K562 (cell line): ENCODE measurements around the gene ZNF74. TPM values are rescaled to one million over a fixed set of nuclear protein-coding genes. Genes with fewer than 3 reads are reported as not detected.
A peak's percentile ranks its signal among the peaks of the same experiment; 100 is the strongest.

ENCODE experiments used
- ATAC-seq: fragments of 200-7000 bp; cut with Tn5 transposase; 3 replicates; pipeline ENCODE4 v1.9.1; 2020; ENCODE audit warnings: moderate library complexity
- BruUV-seq: library from RNA; stranded (reverse); fragments of 400-500 nt; replicated peaks from 2 replicates; lab custom pipeline; 2021; lab: Mats Ljungman, UMichigan
- CTCF ChIA-PET: fragments of 300-600 bp; formaldehyde crosslinking; extraction: SDS; loops from one replicate; lab custom pipeline; 2021; ENCODE audit warnings: low intra/inter-chr PET ratio; lab: Yijun Ruan, JAX
- POLR2A ChIA-PET: fragments of 300-600, 350-650 bp; sonication (Branson Sonifier 250); formaldehyde crosslinking; extraction: SDS; loops from one replicate; lab custom pipeline; 2021; ENCODE audit warnings: antibody characterized with exemption, inconsistent platforms; lab: Yijun Ruan, JAX
- DNase-seq, 4 experiments: peaks; one replicate each; pipeline versions ENCODE4 v3.0.0 to v3.0.0-alpha.2; 2011 to 2018; ENCODE audit warnings: low spot score in 3 of 4, mixed read lengths in 3 of 4; ENCODE audit errors: extremely low read depth in 1 of 4
- FAIRE-seq: peaks from 2 replicates; lab custom pipeline; 2011; peaks lifted over from hg19 to GRCh38; lab: Jason Lieb, UNC
- H2AFZ ChIP-seq: 2 replicates; pipeline ENCODE4 v1.6.0; 2011; ENCODE audit warnings: low read depth, low read length, control low read depth, inconsistent platforms
- H3K27ac ChIP-seq: fragments of 200-600 bp; 3 replicates; pipeline ENCODE4 v1.8.0; 2011; ENCODE audit warnings: low read depth, mild to moderate bottlenecking, control low read depth, inconsistent platforms, low read length, moderate library complexity, mixed read lengths; ENCODE audit errors: extremely low read depth
- H3K27me3 ChIP-seq, 2 experiments: fragments of 300-600 bp in 1 of 2; 2 replicates in 1 of 2; 3 replicates in 1 of 2; pipeline versions ENCODE4 v1.6.0 to v1.8.0; 2011; ENCODE audit warnings: inconsistent platforms in 2 of 2, low read length in 2 of 2, mild to moderate bottlenecking in 1 of 2, mixed read lengths in 1 of 2, moderate library complexity in 1 of 2; ENCODE audit not compliant: control insufficient read depth in 2 of 2, insufficient read depth in 2 of 2
- H3K36me3 ChIP-seq: fragments of 300-600 bp; 3 replicates; pipeline ENCODE4 v1.8.0; 2011; ENCODE audit warnings: mild to moderate bottlenecking, low read length, inconsistent platforms; ENCODE audit not compliant: control insufficient read depth, insufficient read depth
- H3K4me1 ChIP-seq, 2 experiments: fragments of 200-600 bp in 1 of 2; replicated peaks in 1 of 2; 2 replicates in 1 of 2; 3 replicates in 1 of 2; pipeline versions ENCODE4 v1.5.1 to v1.8.0; 2011; ENCODE audit warnings: inconsistent platforms in 2 of 2, low read length in 2 of 2, mild to moderate bottlenecking in 1 of 2, mixed read lengths in 1 of 2, moderate library complexity in 1 of 2; ENCODE audit not compliant: control insufficient read depth in 2 of 2, insufficient read depth in 2 of 2
- H3K4me2 ChIP-seq: 2 replicates; pipeline ENCODE4 v1.6.1; 2011; ENCODE audit warnings: low read length, control low read depth, inconsistent platforms, mixed read lengths; ENCODE audit not compliant: insufficient read depth
- H3K4me3 ChIP-seq: fragments of 200-600 bp; sonication (generic), shearing (Covaris generic); 2 replicates; pipeline ENCODE4 v1.5.1; 2016; ENCODE audit warnings: control low read depth, inconsistent platforms
- H3K79me2 ChIP-seq: fragments of 200-600 bp; 3 replicates; pipeline ENCODE4 v1.8.0; 2011; ENCODE audit warnings: low read length, inconsistent platforms; ENCODE audit not compliant: control insufficient read depth, insufficient read depth
- H3K9ac ChIP-seq, 2 experiments: 2 replicates each; pipeline versions ENCODE4 v1.6.0 to v1.6.1; 2011; ENCODE audit warnings: low read depth in 2 of 2, low read length in 2 of 2, control low read depth in 1 of 2, inconsistent platforms in 1 of 2, mild to moderate bottlenecking in 1 of 2, mixed read lengths in 1 of 2; ENCODE audit not compliant: insufficient read depth in 1 of 2
- H3K9me1 ChIP-seq: one replicate; pipeline ENCODE4 v1.6.0; 2011; ENCODE audit warnings: inconsistent platforms, mild to moderate bottlenecking, low read length, moderate library complexity; ENCODE audit not compliant: control insufficient read depth, insufficient read depth
- H3K9me3 ChIP-seq: replicated peaks from 2 replicates; pipeline ENCODE4 v1.5.1; 2011; ENCODE audit warnings: low read depth, low read length, inconsistent platforms; ENCODE audit not compliant: control insufficient read depth, insufficient read depth
- H4K20me1 ChIP-seq: replicated peaks from 2 replicates; pipeline ENCODE4 v1.6.1; 2011; ENCODE audit warnings: low read length, inconsistent platforms, mixed read lengths; ENCODE audit not compliant: control insufficient read depth, insufficient read depth
- HNRNPL ChIP-seq: fragments of 200-400 bp; formaldehyde crosslinking; IDR thresholded peaks from 2 replicates; pipeline ENCODE4 v1.6.1; 2017; ENCODE audit warnings: low read depth, mild to moderate bottlenecking, low read length
- NFYB ChIP-seq: IDR thresholded peaks from 2 replicates; pipeline ENCODE4 v1.6.1; 2011; ENCODE audit warnings: mild to moderate bottlenecking, moderate library complexity; ENCODE audit not compliant: insufficient read length; ENCODE audit errors: extremely low read depth
- ZBTB7A ChIP-seq: IDR thresholded peaks from 2 replicates; pipeline ENCODE4 v1.6.1; 2011; ENCODE audit warnings: low read depth, mild to moderate bottlenecking, low read length, moderate library complexity, borderline replicate concordance; ENCODE audit not compliant: control insufficient read depth
- ZC3H4 ChIP-seq: sonication (generic); formaldehyde crosslinking; IDR thresholded peaks from 2 replicates; pipeline ENCODE4 v1.9.0; 2021; ENCODE audit warnings: missing genetic modification reagents, borderline replicate concordance
- ZNF79 ChIP-seq: fragments of 250-450 bp; sonication (Bioruptor Pico); IDR thresholded peaks from 2 replicates; pipeline ENCODE4 v1.4.0; 2020; ENCODE audit warnings: low read depth, mild to moderate bottlenecking, moderate library complexity
- WGBS: fragments of 100-300 bp; shearing (Covaris generic); methylation state at CpG from one replicate; pipeline ENCODE4 v1.1.6; 2016; ENCODE audit warnings: low coverage, mixed read lengths; ENCODE audit not compliant: insufficient coverage; ENCODE audit errors: missing lambda C conversion rate; 5-methylcytosine and 5-hydroxymethylcytosine counted together
- in situ Hi-C: fragments of 300-500 bp; cut with MboI; formaldehyde crosslinking; loops from 4 replicates; pipeline ENCODE4 v1.15.0; 2018; ENCODE audit warnings: inconsistent platforms, mixed read lengths
- intact Hi-C: fragments of 100-400 bp; cut with micrococcal nuclease; formaldehyde crosslinking; loops from 2 replicates; pipeline ENCODE4 v1.14.2; 2022
- polyA plus RNA-seq, 8 experiments: library from polyadenylated mRNA; depleted of rRNA in 4 of 8; stranded (reverse) in 5 of 8; unstranded in 3 of 8; fragments of >200 nt; fragmentation: Nextera tagmentation in 2 of 8; fragmentation: Illumina TruSeq in 1 of 8; extraction: Ambion mirVana in 2 of 8; extraction: Trizol in 1 of 8; gene quantifications; 2 replicates each; pipeline versions ENCODE4 v1.2.1 to v1.2.3, GENCODE V29; 2011 to 2014; ENCODE audit warnings: inconsistent platforms in 1 of 8, missing spikeins in 1 of 8
- total RNA-seq, 7 experiments: library from RNA; depleted of rRNA in 6 of 7; stranded (reverse); fragments of >200 nt in 6 of 7; fragmentation: Illumina TruSeq in 2 of 7; extraction: Trizol in 2 of 7; gene quantifications; 2 replicates each; pipeline versions ENCODE4 v1.2.1 to v1.2.3, GENCODE V29; 2011 to 2021; ENCODE audit warnings: low replicate concordance in 1 of 7
- TF ChIP-seq, protein P1 (sequence below), 2 experiments: fragments of 450-650 bp in 1 of 2; sonication (generic) in 1 of 2; formaldehyde crosslinking in 1 of 2; IDR thresholded peaks; 2 replicates each; pipeline versions ENCODE4 v1.7.1 to v1.9.0; 2016 to 2022; ENCODE audit warnings: inconsistent platforms in 1 of 2, mild to moderate bottlenecking in 1 of 2, missing genetic modification reagents in 1 of 2
- TF ChIP-seq, protein P2 (sequence below): sonication (generic); formaldehyde crosslinking; IDR thresholded peaks from 2 replicates; pipeline ENCODE4 v1.9.0; 2022; ENCODE audit warnings: mild to moderate bottlenecking, missing genetic modification reagents
- TF ChIP-seq, protein P3 (sequence below), 3 experiments: IDR thresholded peaks in 2 of 3; conservative IDR thresholded peaks in 1 of 3; 2 replicates each; pipeline ENCODE4 v1.5.1; 2011 to 2012; ENCODE audit warnings: low read length in 3 of 3, mild to moderate bottlenecking in 3 of 3, control low read depth in 2 of 3, improper control_type of control experiment in 1 of 3, inconsistent platforms in 1 of 3, low read depth in 1 of 3, mixed read lengths in 1 of 3, moderate library complexity in 1 of 3; ENCODE audit not compliant: insufficient read depth in 2 of 3

The ZNF74 gene
- total and polyA plus RNA-seq, 9 of the 15 experiments (the other 6 are each of a cell fraction or from before 2014, with no cell fraction given), result 2.4 to 53.5 (median 31.5) TPM

DNA sequence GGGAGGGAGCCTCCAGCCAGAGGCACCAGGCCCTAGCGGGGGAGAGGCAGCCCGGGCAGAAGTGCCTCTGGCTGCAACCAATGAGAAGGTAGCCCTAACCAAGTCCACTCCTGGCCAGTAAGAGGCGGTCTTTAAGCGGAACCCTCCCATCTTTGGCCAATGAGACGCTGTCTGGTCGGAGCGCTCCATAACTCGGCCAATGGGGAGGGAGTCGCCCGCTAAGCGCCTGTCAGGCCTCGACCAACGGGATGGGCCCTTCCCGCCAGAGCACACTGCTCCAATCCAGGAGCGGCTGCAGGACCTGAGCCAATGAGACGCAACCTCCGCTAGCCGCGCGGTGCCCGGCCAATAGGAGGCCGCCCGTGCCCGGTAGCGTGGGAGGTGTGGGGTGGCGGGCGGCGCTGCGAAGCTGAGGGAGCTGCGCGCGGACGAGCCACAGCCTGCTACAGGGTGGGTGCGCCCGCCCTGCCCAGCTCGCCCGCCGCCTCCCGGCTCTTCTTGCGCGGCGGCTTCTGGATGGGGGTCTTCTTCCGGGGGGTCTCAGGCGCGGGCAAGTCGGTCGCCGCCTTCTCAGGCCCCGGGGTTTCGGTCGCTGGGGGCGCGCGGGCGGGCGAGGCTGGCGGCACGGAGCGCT lies 31.1 kb downstream of the ZNF74 start:
- Histone ChIP-seq H4K20me1 (peaks cover 38% of the 10 kb centered on the region), H3K79me2 (no peaks in the 10 kb centered on the region), H3K9ac (no peak overlapping the region), H3K36me3 (no peaks in the 10 kb centered on the region), H3K9me3 (no peaks in the 10 kb centered on the region), H3K4me1 (peaks cover 12 to 49% of the 10 kb centered on the region in 2 experiments), H3K27ac (no peak overlapping the region), H3K9me1 (peaks cover 6% of the 10 kb centered on the region), H2AFZ (no peak overlapping the region), H3K4me2 (no peak overlapping the region), H3K27me3 (peaks cover 49 to 77% of the 10 kb centered on the region in 2 experiments; a peak in 4 of 5 replicates), H3K4me3 (no peak overlapping the region)
- ATAC-seq (no peak), DNase-seq (peak in 2 of 4 experiments; percentile 70 to 73), FAIRE-seq (no peak)
- BruUV-seq, result no TSS peak
- POLR2A ChIA-PET, result no interaction called here
- in situ Hi-C loops, result loop anchor here (5.0 to 25.0 kb wide), 3 partner anchors 32 to 1888 kb away; partner anchors contain the start of gene TMEM191B
- WGBS, result 85% methylated on average over 58 of the region's 59 CpGs
- intact Hi-C loops, result no loop called here
- CTCF ChIA-PET, result no interaction called here
- peak; percentile 60 for TF ChIP-seq NFYB
- TF ChIP-seq HNRNPL, result peak; percentile 90
- TF ChIP-seq, protein P1, sequence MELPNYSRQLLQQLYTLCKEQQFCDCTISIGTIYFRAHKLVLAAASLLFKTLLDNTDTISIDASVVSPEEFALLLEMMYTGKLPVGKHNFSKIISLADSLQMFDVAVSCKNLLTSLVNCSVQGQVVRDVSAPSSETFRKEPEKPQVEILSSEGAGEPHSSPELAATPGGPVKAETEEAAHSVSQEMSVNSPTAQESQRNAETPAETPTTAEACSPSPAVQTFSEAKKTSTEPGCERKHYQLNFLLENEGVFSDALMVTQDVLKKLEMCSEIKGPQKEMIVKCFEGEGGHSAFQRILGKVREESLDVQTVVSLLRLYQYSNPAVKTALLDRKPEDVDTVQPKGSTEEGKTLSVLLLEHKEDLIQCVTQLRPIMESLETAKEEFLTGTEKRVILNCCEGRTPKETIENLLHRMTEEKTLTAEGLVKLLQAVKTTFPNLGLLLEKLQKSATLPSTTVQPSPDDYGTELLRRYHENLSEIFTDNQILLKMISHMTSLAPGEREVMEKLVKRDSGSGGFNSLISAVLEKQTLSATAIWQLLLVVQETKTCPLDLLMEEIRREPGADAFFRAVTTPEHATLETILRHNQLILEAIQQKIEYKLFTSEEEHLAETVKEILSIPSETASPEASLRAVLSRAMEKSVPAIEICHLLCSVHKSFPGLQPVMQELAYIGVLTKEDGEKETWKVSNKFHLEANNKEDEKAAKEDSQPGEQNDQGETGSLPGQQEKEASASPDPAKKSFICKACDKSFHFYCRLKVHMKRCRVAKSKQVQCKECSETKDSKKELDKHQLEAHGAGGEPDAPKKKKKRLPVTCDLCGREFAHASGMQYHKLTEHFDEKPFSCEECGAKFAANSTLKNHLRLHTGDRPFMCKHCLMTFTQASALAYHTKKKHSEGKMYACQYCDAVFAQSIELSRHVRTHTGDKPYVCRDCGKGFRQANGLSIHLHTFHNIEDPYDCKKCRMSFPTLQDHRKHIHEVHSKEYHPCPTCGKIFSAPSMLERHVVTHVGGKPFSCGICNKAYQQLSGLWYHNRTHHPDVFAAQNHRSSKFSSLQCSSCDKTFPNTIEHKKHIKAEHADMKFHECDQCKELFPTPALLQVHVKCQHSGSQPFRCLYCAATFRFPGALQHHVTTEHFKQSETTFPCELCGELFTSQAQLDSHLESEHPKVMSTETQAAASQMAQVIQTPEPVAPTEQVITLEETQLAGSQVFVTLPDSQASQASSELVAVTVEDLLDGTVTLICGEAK (IDR thresholded peaks at IDR 0.05), result no peak
- TF ChIP-seq, protein P1 (CRISPR knock-in tag; IDR thresholded peaks at IDR 0.05), result 0 out of 2 replicates have a peak, but pooled peaks have one; percentile 24
- TF ChIP-seq, protein P2, sequence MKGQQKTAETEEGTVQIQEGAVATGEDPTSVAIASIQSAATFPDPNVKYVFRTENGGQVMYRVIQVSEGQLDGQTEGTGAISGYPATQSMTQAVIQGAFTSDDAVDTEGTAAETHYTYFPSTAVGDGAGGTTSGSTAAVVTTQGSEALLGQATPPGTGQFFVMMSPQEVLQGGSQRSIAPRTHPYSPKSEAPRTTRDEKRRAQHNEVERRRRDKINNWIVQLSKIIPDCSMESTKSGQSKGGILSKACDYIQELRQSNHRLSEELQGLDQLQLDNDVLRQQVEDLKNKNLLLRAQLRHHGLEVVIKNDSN (CRISPR knock-in tag), result peak; percentile 10; the same call in 1 of the 2 replicates
- TF ChIP-seq ZBTB7A, result peak; percentile 69; the same call in 1 of the 2 replicates
- peak; percentile 84; the same call in 1 of the 2 replicates for TF ChIP-seq ZC3H4
- TF ChIP-seq, protein P3, sequence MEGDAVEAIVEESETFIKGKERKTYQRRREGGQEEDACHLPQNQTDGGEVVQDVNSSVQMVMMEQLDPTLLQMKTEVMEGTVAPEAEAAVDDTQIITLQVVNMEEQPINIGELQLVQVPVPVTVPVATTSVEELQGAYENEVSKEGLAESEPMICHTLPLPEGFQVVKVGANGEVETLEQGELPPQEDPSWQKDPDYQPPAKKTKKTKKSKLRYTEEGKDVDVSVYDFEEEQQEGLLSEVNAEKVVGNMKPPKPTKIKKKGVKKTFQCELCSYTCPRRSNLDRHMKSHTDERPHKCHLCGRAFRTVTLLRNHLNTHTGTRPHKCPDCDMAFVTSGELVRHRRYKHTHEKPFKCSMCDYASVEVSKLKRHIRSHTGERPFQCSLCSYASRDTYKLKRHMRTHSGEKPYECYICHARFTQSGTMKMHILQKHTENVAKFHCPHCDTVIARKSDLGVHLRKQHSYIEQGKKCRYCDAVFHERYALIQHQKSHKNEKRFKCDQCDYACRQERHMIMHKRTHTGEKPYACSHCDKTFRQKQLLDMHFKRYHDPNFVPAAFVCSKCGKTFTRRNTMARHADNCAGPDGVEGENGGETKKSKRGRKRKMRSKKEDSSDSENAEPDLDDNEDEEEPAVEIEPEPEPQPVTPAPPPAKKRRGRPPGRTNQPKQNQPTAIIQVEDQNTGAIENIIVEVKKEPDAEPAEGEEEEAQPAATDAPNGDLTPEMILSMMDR (IDR thresholded peaks at IDR 0.05 in 2 of 3, conservative IDR thresholded peaks at IDR 0.05 in 1 of 3; ENCODE audit: insufficient read depth in 2 of 3, low read depth in 1 of 3, low read length in 3 of 3), result no peak
- TF ChIP-seq ZNF79, result no peak
